Vagina (tissue), 2 donors: ENCODE results near the gene AHCYL1.

Source experiments
- CTCF ChIP-seq, 3 experiments: fragments of 450-650 bp in 2 of 3; fragments of 200-600 bp in 1 of 3; sonication (generic) in 1 of 3; IDR thresholded peaks; one replicate each; pipeline ENCODE4 v1.5.1; 2017 to 2019; ENCODE audit warnings: antibody characterized with exemption in 3 of 3, mild to moderate bottlenecking in 2 of 3, moderate library complexity in 2 of 3
- POLR2AphosphoS5 ChIP-seq, 2 donors: sonication (generic); formaldehyde crosslinking; IDR thresholded peaks; one replicate each; pipeline ENCODE4 v1.9.0; 2017; ENCODE audit warnings: antibody characterized with exemption in 2 of 2, mild to moderate bottlenecking in 2 of 2, low read depth in 1 of 2; ENCODE audit not compliant: insufficient read depth in 1 of 2

- no peak for TF ChIP-seq CTCF (IDR thresholded peaks at IDR 0.05)
- TF ChIP-seq POLR2AphosphoS5 (IDR thresholded peaks at IDR 0.05; ENCODE audit: insufficient read depth in 1 of 2, low read depth in 1 of 2) = no peak
Measured at GRCh38 chr1:109959632-109959973, 25.0 kb upstream of the AHCYL1 start.
